ENCODE data around the gene TRIM9. TPM values are rescaled to one million over a fixed set of nuclear protein-coding genes. Genes with fewer than 3 reads are reported as not detected.
"Not testable (repeated sequence)": the region's sequence is repeated elsewhere in the genome, so short reads cannot be mapped to it uniquely, and the experiment has no call there.

Gene TRIM9
- total RNA-seq, 1 donor from 2014 or later = 8.6 TPM

DNA sequence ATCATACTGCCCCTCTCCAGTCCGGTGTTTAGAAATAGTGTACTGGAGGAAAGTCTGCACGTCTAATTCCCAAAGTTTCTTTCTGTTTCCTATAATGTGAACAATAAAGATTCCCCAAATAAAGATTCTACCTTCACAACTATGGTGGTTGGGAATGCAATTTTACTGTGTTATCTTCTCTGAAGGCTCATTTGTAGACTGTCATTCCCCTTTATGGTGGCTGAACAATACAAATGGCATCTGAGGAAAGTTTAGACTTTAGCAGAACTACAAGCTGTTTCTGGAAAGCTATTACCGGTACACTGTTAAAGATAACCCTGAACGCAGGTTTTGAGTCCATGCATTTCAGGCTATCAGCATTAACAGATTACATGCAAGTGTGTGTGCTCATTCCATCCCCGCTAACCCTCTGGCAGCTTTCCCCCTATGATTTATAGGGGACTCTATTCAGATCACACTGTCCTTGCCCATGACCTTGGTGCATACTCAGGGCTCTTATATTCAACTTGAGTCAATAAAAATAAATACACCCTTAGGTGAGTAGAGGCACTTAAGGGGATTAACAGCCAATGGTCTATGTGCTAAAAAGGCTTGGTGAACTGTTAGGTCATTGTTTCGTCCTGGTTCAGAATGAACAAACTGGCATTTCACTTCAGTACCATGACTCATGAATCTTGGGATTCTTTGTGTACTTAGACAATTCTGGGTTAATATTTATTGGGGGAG, 89.9 kb downstream of the TRIM9 start:
- peak; percentile 78 for DNase-seq (ENCODE audit: low read depth)

DNA sequence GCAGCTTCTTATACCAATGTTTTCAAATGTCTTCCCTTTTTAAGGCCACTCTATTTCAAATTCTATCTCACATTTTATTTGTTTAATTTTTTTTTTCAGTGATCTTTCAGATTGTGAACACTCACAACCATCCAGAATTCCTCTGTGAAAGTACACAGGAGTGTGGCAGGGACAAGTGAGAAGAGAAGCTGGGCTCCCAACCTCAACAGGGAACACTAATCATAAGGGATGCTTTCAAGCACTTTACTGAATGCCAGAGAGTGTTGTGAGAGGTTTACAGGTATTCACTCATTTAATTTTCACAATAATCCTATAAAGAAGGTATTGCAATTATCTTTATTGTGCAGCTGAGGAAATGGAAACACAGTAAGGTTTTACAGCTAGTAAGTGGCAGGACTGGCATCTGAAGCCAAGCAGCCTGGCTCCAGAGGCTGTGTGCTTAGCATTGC, 90.5 kb downstream of the TRIM9 start:
- no peak for DNase-seq (ENCODE audit: low read depth)

DNA sequence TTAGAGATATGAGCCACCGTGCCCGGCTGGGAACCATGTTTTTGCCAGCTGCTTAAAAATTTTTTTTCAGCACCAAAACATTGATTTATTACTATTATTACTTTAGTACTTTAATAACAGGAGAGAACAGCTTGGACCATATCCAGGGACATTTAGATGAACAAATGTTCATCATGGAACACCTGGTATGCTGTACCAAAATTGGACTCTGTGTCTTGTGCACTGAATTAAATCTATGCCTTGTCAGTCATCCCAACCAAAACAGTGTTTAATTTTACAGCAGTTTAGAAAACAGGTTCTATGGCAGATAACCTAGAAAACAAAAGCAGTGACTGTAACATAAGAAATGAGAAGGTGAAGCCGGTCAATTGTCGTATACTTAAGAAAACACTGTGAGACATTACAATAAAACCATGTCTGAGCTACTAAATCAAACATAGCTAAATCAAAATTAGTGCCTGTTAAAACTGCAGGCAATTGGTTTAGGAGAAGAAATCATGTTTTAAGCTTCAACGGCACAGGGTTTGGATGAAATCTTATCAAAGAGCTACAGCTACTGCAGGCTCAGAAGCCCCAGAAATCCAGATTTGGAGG, 92.4 kb downstream of the TRIM9 start:
- DNase-seq (ENCODE audit: low read depth) = no peak

DNA sequence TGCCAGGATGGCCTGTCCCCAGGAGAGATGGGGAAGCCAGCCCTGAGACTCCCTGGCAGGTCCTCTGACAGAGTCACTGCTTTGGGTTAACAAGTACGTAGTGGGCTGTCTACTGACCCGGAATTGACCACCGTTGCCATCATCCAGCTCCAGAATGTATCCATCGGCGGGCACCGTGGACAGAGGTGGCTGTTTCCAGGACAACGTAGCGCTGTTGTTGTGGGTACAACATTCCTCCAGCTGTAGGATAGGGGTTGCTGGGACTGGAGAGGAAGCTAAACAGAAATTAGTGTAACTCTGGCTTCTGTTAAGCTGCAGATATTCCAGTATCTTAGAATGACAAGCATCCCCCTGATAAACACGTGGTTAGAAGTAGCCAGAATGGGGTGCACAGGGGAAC, 94.3 kb downstream of the TRIM9 start:
- DNase-seq (ENCODE audit: low read depth) = no peak

GRCh38 chr14:50999726-51000125, 95.2 kb downstream of the TRIM9 start:
- peak; percentile 62 for DNase-seq (ENCODE audit: low read depth)

- no peak for DNase-seq (ENCODE audit: low read depth)
These were observed 96.3 kb downstream of the TRIM9 start for GRCh38 chr14:50998612-50999011.

- DNase-seq (ENCODE audit: low read depth) = no peak
These were observed 97.2 kb downstream of the TRIM9 start for GRCh38 chr14:50997712-50998111.

- not testable (repeated sequence) for DNase-seq (ENCODE audit: low read depth)
These were observed 100.7 kb downstream of the TRIM9 start for GRCh38 chr14:50994158-50994557.

- DNase-seq (ENCODE audit: low read depth) = no peak
These were observed 109.0 kb downstream of the TRIM9 start for GRCh38 chr14:50985859-50986331.

DNA sequence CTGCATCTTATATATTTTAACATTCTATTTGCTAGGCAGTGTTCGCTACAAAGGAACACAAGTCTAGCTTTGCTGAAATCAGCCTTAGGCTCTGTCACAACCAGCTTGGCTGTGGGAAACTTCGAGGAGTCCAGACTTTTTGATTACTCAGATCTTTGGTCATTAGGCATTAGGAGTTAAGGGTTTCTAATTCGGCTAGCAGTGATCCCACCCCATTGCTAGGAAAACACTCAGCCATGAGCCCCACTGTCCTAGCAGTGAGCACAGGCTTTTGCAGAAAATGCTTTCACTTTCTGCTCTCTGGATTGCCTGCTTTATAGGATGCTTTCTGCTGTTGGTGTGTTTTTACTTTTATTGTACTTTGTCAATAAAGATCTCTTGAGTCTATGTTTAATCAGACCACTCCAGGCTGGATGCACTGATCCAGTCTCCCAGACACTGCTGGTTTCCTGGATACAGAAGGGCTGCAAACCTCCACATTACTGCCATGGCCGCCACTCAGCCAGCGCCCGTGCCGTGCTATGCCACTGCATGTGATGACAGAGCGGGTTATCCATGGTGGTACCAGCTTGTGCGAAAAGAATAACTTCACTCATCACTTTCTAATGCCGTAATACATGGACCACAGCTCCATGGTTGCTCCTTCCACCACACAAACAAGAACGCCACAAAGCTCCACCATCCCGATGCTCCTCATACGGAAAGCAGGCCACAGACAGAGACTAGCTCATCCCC, 109.6 kb downstream of the TRIM9 start:
- peak; percentile 26 for DNase-seq (ENCODE audit: low read depth)

GRCh38 chr14:50984036-50984710, 110.7 kb downstream of the TRIM9 start:
- DNase-seq (ENCODE audit: low read depth) = no peak

DNA sequence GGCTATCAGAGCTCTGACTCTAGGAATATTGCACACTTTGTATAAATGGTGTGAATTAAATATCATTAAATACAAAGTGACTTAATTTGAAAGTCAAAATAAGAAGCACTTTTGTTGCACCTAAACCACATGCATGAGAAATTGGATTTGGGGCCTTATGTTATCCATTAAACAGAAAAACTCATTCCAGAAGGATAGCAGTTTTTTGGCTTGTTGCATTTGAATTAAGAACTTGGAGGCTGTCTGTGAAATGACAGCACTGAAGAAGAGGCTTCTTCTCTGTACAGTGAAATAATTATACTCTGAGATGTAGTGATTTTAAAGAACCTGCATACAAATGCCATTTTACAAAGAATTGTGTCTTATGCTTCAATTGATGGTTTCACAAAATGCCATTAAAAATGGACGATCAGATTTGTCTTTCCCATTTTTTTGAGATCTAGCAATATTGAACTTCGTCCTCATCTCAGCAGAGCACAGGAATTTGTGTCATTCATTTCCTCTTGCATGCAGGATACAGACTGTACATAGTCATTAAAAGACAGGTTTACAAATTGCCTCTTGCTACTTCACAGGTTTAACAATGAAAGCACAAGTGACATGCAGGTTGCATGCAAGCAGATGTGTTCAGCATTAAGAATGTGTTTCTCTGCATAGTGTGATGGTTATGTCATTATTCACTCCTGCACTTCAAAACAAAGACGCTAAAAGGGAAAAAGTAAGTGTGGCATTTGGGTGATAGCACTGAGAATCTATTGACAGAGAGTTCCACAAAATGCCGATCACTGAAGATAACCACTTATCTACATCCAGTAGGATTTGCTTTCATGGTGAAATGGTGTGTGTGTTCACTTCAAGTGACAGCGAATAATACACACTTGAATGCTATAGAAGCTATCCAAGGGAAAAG, 114.7 kb downstream of the TRIM9 start:
- no peak for DNase-seq (ENCODE audit: low read depth)

DNA sequence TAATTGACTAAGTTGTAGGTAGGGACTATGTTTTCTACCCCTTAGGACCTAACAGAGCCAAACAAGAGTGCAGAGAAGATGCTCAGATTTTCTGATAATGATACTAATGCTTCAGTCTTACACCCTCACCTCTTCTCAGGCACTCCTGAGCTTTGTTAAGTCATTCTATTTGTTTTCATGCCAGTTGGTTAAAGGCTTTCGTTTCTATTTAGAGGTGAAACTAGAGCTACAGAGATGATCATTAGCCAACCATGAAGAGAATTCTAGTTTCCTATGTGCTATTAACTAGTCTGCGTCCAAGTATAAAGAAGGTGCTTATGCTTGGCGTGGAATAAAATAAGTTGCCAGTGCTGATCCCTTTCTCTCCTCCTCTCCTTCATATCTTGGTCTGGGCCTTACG, 116.0 kb downstream of the TRIM9 start:
- DNase-seq (ENCODE audit: low read depth) = no peak

DNA sequence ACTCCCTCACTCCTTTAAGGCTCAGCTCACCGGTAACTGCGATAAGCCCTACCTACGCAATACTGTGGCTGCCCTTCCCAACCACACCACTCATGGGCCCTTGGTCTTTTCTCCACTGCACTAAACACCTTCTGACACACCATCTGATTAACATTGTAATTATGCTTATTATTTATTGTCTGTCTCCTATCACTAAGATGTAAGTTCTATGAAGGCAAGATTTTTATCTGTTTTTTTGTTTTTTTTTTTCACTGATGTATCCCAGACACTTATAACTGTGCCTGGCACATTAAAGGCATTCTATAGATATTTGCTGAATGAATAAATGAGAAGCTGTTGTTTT, 116.4 kb downstream of the TRIM9 start:
- DNase-seq (ENCODE audit: low read depth) = no peak

GRCh38 chr14:50977863-50978528, 116.9 kb downstream of the TRIM9 start:
- DNase-seq (ENCODE audit: low read depth) = no peak

GRCh38 chr14:50974118-50974517, 120.8 kb downstream of the TRIM9 start:
- DNase-seq (ENCODE audit: low read depth) = peak; percentile 65

GRCh38 chr14:50972734-50973133, 122.2 kb downstream of the TRIM9 start:
- DNase-seq (ENCODE audit: low read depth) = no peak

DNA sequence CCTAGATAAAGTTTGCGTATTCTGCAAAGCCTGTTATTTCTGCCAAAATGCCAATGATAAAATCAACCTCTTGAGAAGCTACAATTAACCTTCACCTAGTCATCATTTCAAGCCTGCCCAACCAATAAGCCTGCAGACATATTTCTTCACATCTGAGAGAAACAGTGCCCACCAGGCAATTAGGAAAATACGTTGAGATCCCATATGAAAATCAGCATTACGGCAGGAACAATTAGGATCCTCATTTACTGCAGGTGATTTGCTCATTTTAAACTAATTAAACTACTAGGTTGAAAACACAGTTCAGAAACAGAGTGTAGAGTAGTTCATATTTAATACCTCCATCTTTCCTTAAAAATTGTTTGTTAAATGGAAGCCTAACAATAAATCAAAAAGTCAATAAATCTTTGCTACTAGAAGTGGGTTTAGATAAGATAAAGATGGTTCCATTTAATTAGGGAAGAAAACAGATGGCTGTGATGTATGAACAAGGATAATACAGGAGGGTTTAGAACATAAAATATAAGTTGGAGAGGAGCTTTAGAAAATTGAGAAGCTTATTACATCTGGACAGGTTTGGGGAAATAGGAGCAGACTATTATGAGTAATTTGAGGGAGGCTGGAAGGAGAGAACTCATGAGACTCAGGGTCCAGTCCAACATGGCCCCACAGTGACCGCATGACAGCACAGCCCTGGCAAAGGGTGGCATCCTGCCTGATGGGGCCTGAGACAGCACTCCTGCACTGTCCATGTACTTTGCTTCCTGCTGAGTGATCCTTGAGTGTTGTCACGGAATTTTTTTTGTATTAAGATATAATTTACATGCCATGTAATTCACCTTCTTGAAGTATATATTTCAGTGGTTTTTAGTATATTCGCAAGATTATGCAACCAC, 123.8 kb downstream of the TRIM9 start:
- no peak for DNase-seq (ENCODE audit: low read depth)

- peak; percentile 39 for DNase-seq (ENCODE audit: low read depth)
These were observed 127.1 kb downstream of the TRIM9 start for GRCh38 chr14:50967790-50968189.

Measured in myocyte (in vitro differentiated cells).